Stomach (tissue), 4 donors: ENCODE data around the gene PRRT4.

Source experiments
- EP300 ChIP-seq: sonication (generic); formaldehyde crosslinking; IDR thresholded peaks from one replicate; pipeline ENCODE4 v1.6.1; 2017; ENCODE audit warnings: antibody characterized with exemption
- POLR2A ChIP-seq, 4 donors: fragments of 450-650 bp; IDR thresholded peaks; one replicate each; pipeline ENCODE4 v1.6.1; 2016; ENCODE audit warnings: antibody characterized with exemption in 4 of 4, control low read depth in 2 of 4, mild to moderate bottlenecking in 1 of 4, moderate library complexity in 1 of 4
- TF ChIP-seq, protein P1 (sequence below), 7 experiments: fragments of 450-650 bp in 4 of 7; fragments of 200-600 bp in 3 of 7; sonication (generic) in 3 of 7; IDR thresholded peaks; one replicate each; pipeline ENCODE4 v1.5.1; 2016 to 2019; ENCODE audit warnings: antibody characterized with exemption in 7 of 7, control low read depth in 2 of 7, mild to moderate bottlenecking in 1 of 7

DNA sequence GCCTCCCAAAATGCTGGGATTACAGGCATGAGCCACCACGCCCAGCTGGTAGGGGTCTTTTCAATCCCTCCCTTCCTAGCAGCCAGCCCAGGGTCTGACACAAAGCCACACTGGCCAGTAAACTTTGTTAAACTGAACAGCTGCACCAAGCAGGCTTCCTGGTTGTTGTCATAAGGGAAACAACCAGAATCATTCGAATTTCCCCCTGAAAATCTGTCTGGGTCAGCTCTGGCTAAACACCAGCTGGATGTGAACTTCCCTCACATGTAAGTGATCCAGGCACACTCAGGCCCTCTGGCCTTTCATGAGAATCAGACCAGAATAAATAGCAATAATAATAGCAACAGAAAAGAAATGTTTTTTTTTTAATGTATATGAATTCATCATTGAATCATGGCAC, 40.9 kb upstream of the PRRT4 start:
- TF ChIP-seq, protein P1, sequence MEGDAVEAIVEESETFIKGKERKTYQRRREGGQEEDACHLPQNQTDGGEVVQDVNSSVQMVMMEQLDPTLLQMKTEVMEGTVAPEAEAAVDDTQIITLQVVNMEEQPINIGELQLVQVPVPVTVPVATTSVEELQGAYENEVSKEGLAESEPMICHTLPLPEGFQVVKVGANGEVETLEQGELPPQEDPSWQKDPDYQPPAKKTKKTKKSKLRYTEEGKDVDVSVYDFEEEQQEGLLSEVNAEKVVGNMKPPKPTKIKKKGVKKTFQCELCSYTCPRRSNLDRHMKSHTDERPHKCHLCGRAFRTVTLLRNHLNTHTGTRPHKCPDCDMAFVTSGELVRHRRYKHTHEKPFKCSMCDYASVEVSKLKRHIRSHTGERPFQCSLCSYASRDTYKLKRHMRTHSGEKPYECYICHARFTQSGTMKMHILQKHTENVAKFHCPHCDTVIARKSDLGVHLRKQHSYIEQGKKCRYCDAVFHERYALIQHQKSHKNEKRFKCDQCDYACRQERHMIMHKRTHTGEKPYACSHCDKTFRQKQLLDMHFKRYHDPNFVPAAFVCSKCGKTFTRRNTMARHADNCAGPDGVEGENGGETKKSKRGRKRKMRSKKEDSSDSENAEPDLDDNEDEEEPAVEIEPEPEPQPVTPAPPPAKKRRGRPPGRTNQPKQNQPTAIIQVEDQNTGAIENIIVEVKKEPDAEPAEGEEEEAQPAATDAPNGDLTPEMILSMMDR (IDR thresholded peaks at IDR 0.05), result no peak
- TF ChIP-seq EP300 (no peak), POLR2A (IDR thresholded peaks at IDR 0.05) (no peak)
